GM19023 (cell line): ENCODE data around the gene ZNF211.

Source experiments
- ATAC-seq: cut with Tn5 transposase; IDR thresholded peaks from one replicate; pipeline ENCODE4 v1.9.1; 2021; ENCODE audit warnings: mild to moderate bottlenecking, moderate library complexity; ENCODE audit not compliant: unreplicated experiment

ZNF211 gene

GRCh38 chr19:57632987-57633831, at the start of gene ZNF211:
Gene ZNF211 (plus strand): TSS chr19:57633168. CDS start chr19:57633347, 179 bp downstream.
- ATAC-seq: peak; percentile 94

- ATAC-seq: peak; percentile 82
Observed at GRCh38 chr19:57583521-57584416, 49.2 kb upstream of the ZNF211 start, which contains the start of gene ZIK1. Gene ZIK1 (plus strand): TSS chr19:57584145. CDS start chr19:57584357, 212 bp downstream.

- ATAC-seq: no peak
Observed at GRCh38 chr19:57587529-57587928, 45.4 kb upstream of the ZNF211 start.

- peak; percentile 18 for ATAC-seq
Observed at GRCh38 chr19:57599377-57599760, 33.6 kb upstream of the ZNF211 start.

GRCh38 chr19:57599761-57600383, 33.1 kb upstream of the ZNF211 start, which contains the start of gene ZNF530:
Gene ZNF530 (plus strand): TSS chr19:57599885. CDS start chr19:57604346, 4,461 bp downstream.
- peak; percentile 93 for ATAC-seq

- no peak for ATAC-seq
Observed at GRCh38 chr19:57606931-57607330, 26.0 kb upstream of the ZNF211 start.

GRCh38 chr19:57611113-57611512, 21.9 kb upstream of the ZNF211 start:
- no peak for ATAC-seq

GRCh38 chr19:57613941-57614743, 18.8 kb upstream of the ZNF211 start, which contains the start of gene ZNF134:
Gene ZNF134 (plus strand): TSS chr19:57614242. CDS start chr19:57619469, 5,227 bp downstream.
- peak; percentile 91 for ATAC-seq

GRCh38 chr19:57615346-57615745, 17.6 kb upstream of the ZNF211 start:
- ATAC-seq: no peak

- no peak for ATAC-seq
Observed at GRCh38 chr19:57620673-57621348, 12.2 kb upstream of the ZNF211 start.

GRCh38 chr19:57623091-57623490, 9.9 kb upstream of the ZNF211 start:
- no peak for ATAC-seq

GRCh38 chr19:57633832-57634131, 814 bp downstream of the ZNF211 start:
- ATAC-seq: no peak

- no peak for ATAC-seq
Observed at GRCh38 chr19:57637379-57637778, 4.4 kb downstream of the ZNF211 start.

- ATAC-seq: no peak
Observed at GRCh38 chr19:57641715-57642234, 8.8 kb downstream of the ZNF211 start.

GRCh38 chr19:57642396-57643046, 9.6 kb downstream of the ZNF211 start:
- no peak for ATAC-seq

GRCh38 chr19:57643734-57644133, 10.8 kb downstream of the ZNF211 start:
- ATAC-seq: no peak

GRCh38 chr19:57648331-57649003, 15.5 kb downstream of the ZNF211 start:
- no peak for ATAC-seq

GRCh38 chr19:57651654-57651996, 18.7 kb downstream of the ZNF211 start:
- ATAC-seq: no peak
